Suprapubic skin (tissue), 4 donors: ENCODE data around the gene SEC22B.

Source experiments
- CTCF ChIP-seq, 2 donors: fragments of 200-600 bp in 1 of 2; fragments of 450-650 bp in 1 of 2; sonication (generic) in 1 of 2; IDR thresholded peaks; one replicate each; pipeline ENCODE4 v1.5.1; 2016 to 2019; ENCODE audit warnings: antibody characterized with exemption in 2 of 2, mild to moderate bottlenecking in 1 of 2, moderate library complexity in 1 of 2
- EP300 ChIP-seq: sonication (generic); formaldehyde crosslinking; IDR thresholded peaks from one replicate; pipeline ENCODE4 v1.6.1; 2017; ENCODE audit warnings: antibody characterized with exemption
- POLR2A ChIP-seq, 2 donors: fragments of 450-650 bp; IDR thresholded peaks; one replicate each; pipeline ENCODE4 v1.6.1; 2017; ENCODE audit warnings: antibody characterized with exemption in 2 of 2, mild to moderate bottlenecking in 2 of 2, moderate library complexity in 2 of 2
- POLR2AphosphoS5 ChIP-seq, 3 donors: sonication (generic); formaldehyde crosslinking; IDR thresholded peaks; one replicate each; pipeline ENCODE4 v1.6.1; 2017; ENCODE audit warnings: antibody characterized with exemption in 3 of 3

- no peak for TF ChIP-seq CTCF (IDR thresholded peaks at IDR 0.05)
- no peak for TF ChIP-seq POLR2A (IDR thresholded peaks at IDR 0.05)
- no peak for TF ChIP-seq POLR2AphosphoS5 (IDR thresholded peaks at IDR 0.05)
- no peak for TF ChIP-seq EP300
Observed at GRCh38 chr1:120178799-120179756, 2.8 kb upstream of the SEC22B start.
